Suprapubic skin (tissue), 4 donors: ENCODE measurements around the gene LZTS2. TPM values are rescaled to one million over a fixed set of nuclear protein-coding genes. Genes with fewer than 3 reads are reported as not detected.

ENCODE experiments used
- DNase-seq, 2 donors: peaks; one replicate each; pipeline ENCODE4 v3.0.0-alpha.2; 2019; ENCODE audit warnings: low spot score in 2 of 2
- H3K27ac ChIP-seq: fragments of 200-600 bp; sonication (generic); one replicate; pipeline ENCODE4 v1.5.1; 2019
- H3K27me3 ChIP-seq: fragments of 200-600 bp; sonication (generic); one replicate; pipeline ENCODE4 v1.5.1; 2019
- H3K36me3 ChIP-seq: fragments of 200-600 bp; sonication (generic); one replicate; pipeline ENCODE4 v1.5.1; 2019
- H3K4me1 ChIP-seq: fragments of 200-600 bp; sonication (generic); one replicate; pipeline ENCODE4 v1.5.1; 2019
- H3K4me3 ChIP-seq: fragments of 200-600 bp; sonication (generic); one replicate; pipeline ENCODE4 v1.5.1; 2019; ENCODE audit warnings: mild to moderate bottlenecking
- H3K9me3 ChIP-seq: fragments of 200-600 bp; sonication (generic); one replicate; pipeline ENCODE4 v1.5.1; 2019
- EP300 ChIP-seq: sonication (generic); formaldehyde crosslinking; IDR thresholded peaks from one replicate; pipeline ENCODE4 v1.6.1; 2017; ENCODE audit warnings: antibody characterized with exemption
- POLR2A ChIP-seq, 2 donors: fragments of 450-650 bp; IDR thresholded peaks; one replicate each; pipeline ENCODE4 v1.6.1; 2017; ENCODE audit warnings: antibody characterized with exemption in 2 of 2, mild to moderate bottlenecking in 2 of 2, moderate library complexity in 2 of 2
- POLR2AphosphoS5 ChIP-seq, 3 donors: sonication (generic); formaldehyde crosslinking; IDR thresholded peaks; one replicate each; pipeline ENCODE4 v1.6.1; 2017; ENCODE audit warnings: antibody characterized with exemption in 3 of 3
- WGBS: methylation state at CpG from one replicate; pipeline ENCODE4 v1.1.5; 2018; 5-methylcytosine and 5-hydroxymethylcytosine counted together
- total RNA-seq, 4 donors: library from RNA; depleted of rRNA; stranded (reverse); fragments of >200 nt; gene quantifications; one replicate each; pipeline ENCODE4 v1.1.0, GENCODE V29; 2016
- TF ChIP-seq, protein P1 (sequence below), 2 donors: fragments of 200-600 bp in 1 of 2; fragments of 450-650 bp in 1 of 2; sonication (generic) in 1 of 2; IDR thresholded peaks; one replicate each; pipeline ENCODE4 v1.5.1; 2016 to 2019; ENCODE audit warnings: antibody characterized with exemption in 2 of 2, mild to moderate bottlenecking in 1 of 2, moderate library complexity in 1 of 2

Gene LZTS2, protein sequence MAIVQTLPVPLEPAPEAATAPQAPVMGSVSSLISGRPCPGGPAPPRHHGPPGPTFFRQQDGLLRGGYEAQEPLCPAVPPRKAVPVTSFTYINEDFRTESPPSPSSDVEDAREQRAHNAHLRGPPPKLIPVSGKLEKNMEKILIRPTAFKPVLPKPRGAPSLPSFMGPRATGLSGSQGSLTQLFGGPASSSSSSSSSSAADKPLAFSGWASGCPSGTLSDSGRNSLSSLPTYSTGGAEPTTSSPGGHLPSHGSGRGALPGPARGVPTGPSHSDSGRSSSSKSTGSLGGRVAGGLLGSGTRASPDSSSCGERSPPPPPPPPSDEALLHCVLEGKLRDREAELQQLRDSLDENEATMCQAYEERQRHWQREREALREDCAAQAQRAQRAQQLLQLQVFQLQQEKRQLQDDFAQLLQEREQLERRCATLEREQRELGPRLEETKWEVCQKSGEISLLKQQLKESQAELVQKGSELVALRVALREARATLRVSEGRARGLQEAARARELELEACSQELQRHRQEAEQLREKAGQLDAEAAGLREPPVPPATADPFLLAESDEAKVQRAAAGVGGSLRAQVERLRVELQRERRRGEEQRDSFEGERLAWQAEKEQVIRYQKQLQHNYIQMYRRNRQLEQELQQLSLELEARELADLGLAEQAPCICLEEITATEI
- total RNA-seq: 10 to 100 TPM; 51.9 to 88.8 (median 61.2) TPM

DNA sequence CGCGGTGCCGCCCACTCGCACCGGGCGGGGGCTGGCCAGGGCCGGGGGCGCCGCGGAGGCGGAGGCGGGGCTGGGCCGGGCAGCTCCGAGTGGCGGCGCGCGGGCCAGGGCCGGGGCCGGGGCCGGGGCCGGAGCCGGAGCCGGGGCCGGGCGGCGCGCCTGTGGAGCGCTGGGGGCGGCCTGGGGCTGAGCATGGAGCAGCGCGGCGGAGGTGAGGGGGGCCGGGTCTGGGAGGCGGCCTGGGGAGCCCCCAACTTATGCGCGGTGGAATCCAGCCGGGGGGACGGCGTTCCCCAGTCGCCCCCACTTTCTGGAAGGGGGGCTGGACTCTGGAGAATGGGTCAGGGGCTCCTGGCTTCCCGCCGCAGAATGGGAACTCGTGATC lies at the start of gene LZTS2:
TSS of gene LZTS2 (plus strand) at position 67 of the 385 bp plus-strand sequence. CDS start 2,731 bp downstream, outside the sequence.
- no peak for DNase-seq
- Histone ChIP-seq H3K27me3 (no peaks in the 10 kb centered on the region), H3K27ac (peak within 1 kb of the TSS; percentile 98), H3K4me3 (peak within 1 kb of the TSS; percentile 81), H3K4me1 (peaks cover 60% of the 10 kb centered on the region), H3K9me3 (no peaks in the 10 kb centered on the region), H3K36me3 (peaks cover 21% of the 10 kb centered on the region)
- no CpG with 5 or more reads among the region's 44 CpGs for WGBS
- TF ChIP-seq POLR2A (IDR thresholded peaks at IDR 0.05) (no peak), EP300 (no peak), POLR2AphosphoS5 (IDR thresholded peaks at IDR 0.05) (no peak)
- TF ChIP-seq, protein P1, sequence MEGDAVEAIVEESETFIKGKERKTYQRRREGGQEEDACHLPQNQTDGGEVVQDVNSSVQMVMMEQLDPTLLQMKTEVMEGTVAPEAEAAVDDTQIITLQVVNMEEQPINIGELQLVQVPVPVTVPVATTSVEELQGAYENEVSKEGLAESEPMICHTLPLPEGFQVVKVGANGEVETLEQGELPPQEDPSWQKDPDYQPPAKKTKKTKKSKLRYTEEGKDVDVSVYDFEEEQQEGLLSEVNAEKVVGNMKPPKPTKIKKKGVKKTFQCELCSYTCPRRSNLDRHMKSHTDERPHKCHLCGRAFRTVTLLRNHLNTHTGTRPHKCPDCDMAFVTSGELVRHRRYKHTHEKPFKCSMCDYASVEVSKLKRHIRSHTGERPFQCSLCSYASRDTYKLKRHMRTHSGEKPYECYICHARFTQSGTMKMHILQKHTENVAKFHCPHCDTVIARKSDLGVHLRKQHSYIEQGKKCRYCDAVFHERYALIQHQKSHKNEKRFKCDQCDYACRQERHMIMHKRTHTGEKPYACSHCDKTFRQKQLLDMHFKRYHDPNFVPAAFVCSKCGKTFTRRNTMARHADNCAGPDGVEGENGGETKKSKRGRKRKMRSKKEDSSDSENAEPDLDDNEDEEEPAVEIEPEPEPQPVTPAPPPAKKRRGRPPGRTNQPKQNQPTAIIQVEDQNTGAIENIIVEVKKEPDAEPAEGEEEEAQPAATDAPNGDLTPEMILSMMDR (IDR thresholded peaks at IDR 0.05): no peak

DNA sequence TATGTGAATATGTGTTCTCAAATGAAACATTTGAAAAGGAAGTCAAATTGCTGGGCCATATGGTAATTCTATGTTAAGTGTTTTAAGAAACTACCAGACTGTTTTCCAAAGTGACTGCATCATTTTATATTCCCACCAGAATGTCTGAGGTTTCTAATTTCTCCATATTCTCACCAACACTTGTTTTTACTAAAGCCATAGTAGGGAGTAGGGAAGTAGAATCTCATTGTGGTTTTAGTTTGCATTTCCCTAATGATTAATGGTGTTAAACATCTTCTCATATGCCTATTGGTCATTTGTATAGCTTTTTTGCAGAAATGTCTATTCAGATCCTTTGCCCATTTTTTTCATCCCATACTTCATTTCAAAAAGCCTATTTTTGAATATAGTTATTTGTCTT lies 39.4 kb upstream of the LZTS2 start:
- no peak for DNase-seq
- Histone ChIP-seq H3K27me3 (no peaks in the 10 kb centered on the region), H3K4me1 (no peaks in the 10 kb centered on the region), H3K4me3 (no peak overlapping the region), H3K27ac (no peak overlapping the region), H3K36me3 (peaks cover 78% of the 10 kb centered on the region), H3K9me3 (no peaks in the 10 kb centered on the region)
- TF ChIP-seq, protein P1 (IDR thresholded peaks at IDR 0.05): no peak
- TF ChIP-seq POLR2A (IDR thresholded peaks at IDR 0.05): no peak

DNA sequence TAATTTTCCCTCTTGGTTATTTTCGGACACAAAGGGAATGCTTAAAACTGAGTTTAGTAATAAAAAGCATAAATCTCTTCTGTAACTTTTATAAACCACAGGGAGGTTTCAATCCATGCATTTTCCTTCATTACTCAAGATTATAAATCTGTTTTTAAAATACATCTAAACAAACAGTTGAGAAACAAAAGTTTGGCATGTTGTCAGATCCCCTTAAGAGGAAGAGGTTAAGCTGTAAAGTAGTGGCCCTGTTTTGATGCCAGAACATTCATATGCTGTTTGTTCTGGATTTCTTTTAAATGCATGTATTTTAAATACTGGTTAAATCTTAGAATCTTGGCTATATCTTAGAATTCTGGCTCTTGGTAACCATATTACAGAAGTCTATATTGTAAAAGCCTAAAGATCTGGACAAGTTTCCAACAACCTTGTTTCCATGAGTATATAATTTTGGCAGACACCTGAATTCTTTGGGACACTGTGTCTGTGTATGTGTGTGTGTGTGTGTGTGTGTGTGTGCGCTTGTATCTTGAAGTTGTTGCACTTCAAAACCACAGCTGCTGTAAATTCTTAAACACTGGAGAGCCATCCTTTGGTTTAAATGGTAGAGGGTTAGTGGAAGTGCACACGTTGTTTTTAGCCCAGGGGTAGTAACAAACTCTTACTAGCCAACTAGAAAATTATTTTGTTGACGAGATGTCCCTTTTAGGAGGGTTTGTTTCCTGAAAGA lies 37.1 kb upstream of the LZTS2 start:
- Histone ChIP-seq H3K27ac (no peak overlapping the region), H3K4me3 (no peak overlapping the region), H3K27me3 (no peaks in the 10 kb centered on the region), H3K4me1 (no peaks in the 10 kb centered on the region), H3K36me3 (peaks cover 69% of the 10 kb centered on the region), H3K9me3 (no peaks in the 10 kb centered on the region)
- DNase-seq: no peak
- WGBS: 87% methylated on average over 4 of the region's 4 CpGs
- TF ChIP-seq, protein P1 (IDR thresholded peaks at IDR 0.05): no peak
- TF ChIP-seq EP300 (no peak), POLR2A (IDR thresholded peaks at IDR 0.05) (no peak), POLR2AphosphoS5 (IDR thresholded peaks at IDR 0.05) (no peak)

DNA sequence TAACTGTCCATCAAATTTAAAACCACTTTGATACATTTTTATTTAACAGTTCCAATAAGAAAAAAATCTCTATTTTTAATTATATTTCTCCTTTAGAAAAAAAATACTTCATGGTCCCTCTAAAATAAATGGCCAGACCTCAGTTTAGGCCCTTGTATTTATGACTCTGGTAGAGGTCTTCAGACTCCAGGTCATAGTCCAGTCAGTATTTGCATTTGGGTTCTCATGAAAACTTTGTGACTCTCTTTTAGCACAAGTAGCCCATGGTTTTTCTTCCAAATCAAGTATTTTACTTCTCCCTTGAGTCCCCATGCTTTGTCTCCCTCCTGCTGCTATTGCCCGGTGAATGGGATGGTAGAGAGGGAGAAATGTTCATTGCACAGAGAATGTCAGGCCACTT lies 35.8 kb upstream of the LZTS2 start:
- Histone ChIP-seq H3K27me3 (no peaks in the 10 kb centered on the region), H3K36me3 (peaks cover 57% of the 10 kb centered on the region), H3K4me3 (no peak overlapping the region), H3K9me3 (no peaks in the 10 kb centered on the region), H3K27ac (no peak overlapping the region), H3K4me1 (peaks cover 3% of the 10 kb centered on the region)
- no peak for TF ChIP-seq POLR2AphosphoS5 (IDR thresholded peaks at IDR 0.05)
- TF ChIP-seq, protein P1 (IDR thresholded peaks at IDR 0.05): no peak
- no peak for TF ChIP-seq EP300
- TF ChIP-seq POLR2A (IDR thresholded peaks at IDR 0.05): no peak
- no peak for DNase-seq
- 100% methylated on average over 1 of the region's 1 CpG for WGBS

DNA sequence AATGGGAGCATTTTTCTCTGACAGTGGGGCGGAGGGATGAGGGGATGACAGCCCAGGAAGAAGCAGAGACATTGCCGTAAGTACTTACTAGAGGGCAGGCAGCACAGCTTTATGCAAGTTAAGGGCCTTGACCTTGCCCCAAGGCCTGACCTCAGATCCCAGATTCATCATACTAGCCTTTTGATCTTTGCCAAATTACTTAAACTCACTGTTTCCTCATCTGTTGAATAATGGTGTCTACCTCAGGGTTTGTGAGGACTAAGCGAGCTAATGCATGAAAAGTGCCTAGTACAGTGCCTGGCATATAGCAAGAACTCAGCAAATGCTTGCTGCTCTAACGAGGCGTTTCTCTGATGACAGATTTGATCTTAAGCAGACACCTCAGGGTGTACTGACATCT lies 33.8 kb upstream of the LZTS2 start:
- DNase-seq: no peak
- no peaks in the 10 kb centered on the region for H3K27me3 ChIP-seq
- 67% methylated on average over 5 of the region's 5 CpGs for WGBS
- peaks cover 41% of the 10 kb centered on the region for H3K36me3 ChIP-seq
- no peaks in the 10 kb centered on the region for H3K9me3 ChIP-seq
- H3K27ac ChIP-seq: no peak overlapping the region
- TF ChIP-seq POLR2AphosphoS5 (IDR thresholded peaks at IDR 0.05) (no peak), EP300 (no peak), POLR2A (IDR thresholded peaks at IDR 0.05) (no peak)
- TF ChIP-seq, protein P1 (IDR thresholded peaks at IDR 0.05): no peak
- no peak overlapping the region for H3K4me3 ChIP-seq
- peaks cover 14% of the 10 kb centered on the region for H3K4me1 ChIP-seq
